ENCODE measurements around the gene NAB2.
"Not testable (repeated sequence)": the region's sequence is repeated elsewhere in the genome, so short reads cannot be mapped to it uniquely, and the experiment has no call there.

Gene NAB2

GRCh38 chr12:57088354-57089270 lies at the start of gene NAB2:
NAB2 (plus strand) TSS chr12:57089114; CDS start chr12:57089272, 158 bp downstream.
- no peak for DNase-seq (ENCODE audit: low read depth, low spot score)

GRCh38 chr12:57040211-57040610 lies 48.7 kb upstream of the NAB2 start:
- no peak for DNase-seq (ENCODE audit: low read depth, low spot score)

GRCh38 chr12:57040750-57041149 lies 48.2 kb upstream of the NAB2 start:
- DNase-seq (ENCODE audit: low read depth, low spot score): no peak

- DNase-seq (ENCODE audit: low read depth, low spot score): no peak
Observed at GRCh38 chr12:57042695-57043094, 46.2 kb upstream of the NAB2 start.

- DNase-seq (ENCODE audit: low read depth, low spot score): no peak
Observed at GRCh38 chr12:57044468-57044867, 44.4 kb upstream of the NAB2 start.

GRCh38 chr12:57044889-57045288 lies 44.0 kb upstream of the NAB2 start:
- no peak for DNase-seq (ENCODE audit: low read depth, low spot score)

- no peak for DNase-seq (ENCODE audit: low read depth, low spot score)
Observed at GRCh38 chr12:57046086-57046791, 42.7 kb upstream of the NAB2 start.

GRCh38 chr12:57046947-57047890 lies 41.7 kb upstream of the NAB2 start:
- no peak for DNase-seq (ENCODE audit: low read depth, low spot score)

- DNase-seq (ENCODE audit: low read depth, low spot score): no peak
Observed at GRCh38 chr12:57047981-57048380, 40.9 kb upstream of the NAB2 start.

GRCh38 chr12:57048423-57049118 lies 40.3 kb upstream of the NAB2 start:
- no peak for DNase-seq (ENCODE audit: low read depth, low spot score)

GRCh38 chr12:57049119-57049446 lies 39.8 kb upstream of the NAB2 start:
- no peak for DNase-seq (ENCODE audit: low read depth, low spot score)

- DNase-seq (ENCODE audit: low read depth, low spot score): no peak
Observed at GRCh38 chr12:57049890-57050289, 39.0 kb upstream of the NAB2 start, which contains the start of gene MYO1A. MYO1A (minus strand) TSS chr12:57050129; CDS start chr12:57048323, 1,806 bp downstream.

- no peak for DNase-seq (ENCODE audit: low read depth, low spot score)
Observed at GRCh38 chr12:57051011-57051410, 37.9 kb upstream of the NAB2 start.

GRCh38 chr12:57053146-57053545 lies 35.8 kb upstream of the NAB2 start:
- DNase-seq (ENCODE audit: low read depth, low spot score): not testable (repeated sequence)

- DNase-seq (ENCODE audit: low read depth, low spot score): not testable (repeated sequence)
Observed at GRCh38 chr12:57053901-57054300, 35.0 kb upstream of the NAB2 start.

- DNase-seq (ENCODE audit: low read depth, low spot score): no peak
Observed at GRCh38 chr12:57055824-57056223, 33.1 kb upstream of the NAB2 start.

GRCh38 chr12:57057067-57057751 lies 31.7 kb upstream of the NAB2 start:
- no peak for DNase-seq (ENCODE audit: low read depth, low spot score)

GRCh38 chr12:57058454-57058853 lies 30.5 kb upstream of the NAB2 start:
- no peak for DNase-seq (ENCODE audit: low read depth, low spot score)

GRCh38 chr12:57063991-57064685 lies 24.8 kb upstream of the NAB2 start:
- DNase-seq (ENCODE audit: low read depth, low spot score): no peak

- no peak for DNase-seq (ENCODE audit: low read depth, low spot score)
Observed at GRCh38 chr12:57066245-57066644, 22.7 kb upstream of the NAB2 start.

All from iPS DF 19.7 (cell line).